Measurements from ENCODE around the gene SERPINB2. TPM values are rescaled to one million over a fixed set of nuclear protein-coding genes. Genes with fewer than 3 reads are reported as not detected.
"Not testable (repeated sequence)": the region's sequence is repeated elsewhere in the genome, so short reads cannot be mapped to it uniquely, and the experiment has no call there.

Gene SERPINB2
- total RNA-seq, 1 experiment from 2014 or later = 108 TPM

- DNase-seq (ENCODE audit: extremely low read depth, low read depth) = no peak
Observed at GRCh38 chr18:63888470-63889190, 1.1 kb downstream of the SERPINB2 start.

DNA sequence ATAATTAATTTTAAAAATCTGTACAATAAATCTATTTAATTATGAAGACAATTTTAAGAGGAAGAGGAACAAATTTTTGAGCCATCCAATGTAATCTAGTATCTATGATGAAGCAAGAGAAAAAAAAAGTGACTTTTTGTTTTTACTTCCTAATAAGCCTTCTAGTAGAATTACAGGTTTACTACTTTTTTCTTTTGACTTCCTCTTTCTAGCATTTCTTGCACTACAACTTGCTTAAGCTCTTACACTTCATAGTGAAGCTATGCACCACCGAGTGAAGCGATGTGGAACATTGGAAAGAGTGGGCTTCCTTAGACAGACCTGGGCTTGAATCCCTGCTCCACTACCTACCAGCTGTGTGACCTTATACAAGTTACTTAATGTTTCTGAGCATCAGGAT is 2.1 kb downstream of the SERPINB2 start:
- no peak for DNase-seq (ENCODE audit: extremely low read depth, low read depth)

DNA sequence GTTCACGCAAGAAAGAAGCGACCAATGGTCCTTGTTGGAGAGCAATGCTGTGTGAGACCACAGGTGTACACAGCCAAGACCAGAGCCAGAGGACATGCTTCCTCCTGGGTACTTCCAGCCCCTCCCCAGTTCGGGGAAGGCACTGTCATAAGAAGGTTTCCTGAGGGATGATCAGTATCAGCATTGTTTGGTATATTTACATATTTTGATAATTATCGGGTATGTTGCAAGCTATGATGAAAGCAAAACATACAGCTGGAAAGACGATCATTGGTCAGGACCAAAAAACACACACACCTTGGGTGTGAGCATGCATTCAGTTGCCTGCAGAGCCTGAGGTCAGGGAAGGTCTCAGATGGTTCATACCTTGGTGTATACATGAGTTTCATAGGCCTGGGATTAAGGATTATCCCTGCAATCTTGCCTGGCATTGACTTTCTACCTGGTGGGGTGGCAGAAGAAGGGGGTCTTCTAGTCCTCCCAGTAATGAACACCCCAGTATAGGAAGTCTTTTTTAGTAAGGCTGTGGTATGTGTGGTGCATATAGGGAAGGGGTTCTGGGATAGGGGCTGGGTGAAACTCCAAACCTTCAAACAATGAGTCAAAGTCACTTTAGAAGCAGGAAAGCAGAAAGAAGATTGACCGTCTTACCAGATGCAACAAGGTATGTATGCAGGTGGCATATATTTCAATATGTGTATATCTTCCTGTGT is 2.9 kb downstream of the SERPINB2 start:
- no peak for DNase-seq (ENCODE audit: extremely low read depth, low read depth)

- no peak for DNase-seq (ENCODE audit: extremely low read depth, low read depth)
Observed at GRCh38 chr18:63890950-63891304, 3.4 kb downstream of the SERPINB2 start.

DNA sequence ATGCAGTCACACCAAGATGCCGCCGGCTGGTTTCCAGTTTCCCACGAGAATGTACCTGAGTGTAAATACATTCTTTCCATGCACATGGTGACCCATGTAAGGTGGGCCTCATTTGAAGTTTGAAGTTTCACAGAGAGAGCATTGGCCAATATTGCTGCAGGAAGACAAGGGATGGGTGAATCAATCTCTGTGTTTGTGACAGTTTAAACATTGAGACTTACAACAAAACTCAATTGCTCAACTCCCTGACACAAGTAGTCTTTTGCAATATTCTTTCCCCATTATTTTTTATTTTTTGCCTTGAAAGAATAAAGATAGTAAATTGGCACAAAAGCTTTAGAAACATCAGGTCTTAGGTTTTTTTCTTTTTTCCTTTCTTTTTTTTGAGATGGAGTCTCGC is 5.1 kb downstream of the SERPINB2 start:
- no peak for DNase-seq (ENCODE audit: extremely low read depth, low read depth)

- DNase-seq (ENCODE audit: extremely low read depth, low read depth) = no peak
Observed at GRCh38 chr18:63894106-63894772, 6.7 kb downstream of the SERPINB2 start.

DNA sequence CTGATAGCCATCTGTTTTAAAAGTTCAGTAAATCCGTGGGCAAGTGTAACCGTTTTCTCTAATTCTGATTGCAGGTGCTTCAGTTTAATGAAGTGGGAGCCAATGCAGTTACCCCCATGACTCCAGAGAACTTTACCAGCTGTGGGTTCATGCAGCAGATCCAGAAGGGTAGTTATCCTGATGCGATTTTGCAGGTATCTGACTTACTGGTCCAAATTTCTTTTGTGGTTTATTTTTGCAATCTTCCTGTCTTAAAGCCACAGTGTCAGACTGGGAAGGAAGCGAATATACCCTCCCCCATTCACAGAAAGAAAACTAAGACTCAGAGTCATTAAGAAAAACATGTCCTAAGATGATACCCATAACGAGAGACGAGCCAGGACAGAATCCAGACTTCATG is 7.7 kb downstream of the SERPINB2 start:
- no peak for DNase-seq (ENCODE audit: extremely low read depth, low read depth)

GRCh38 chr18:63897072-63897471 is 9.6 kb downstream of the SERPINB2 start:
- DNase-seq (ENCODE audit: extremely low read depth, low read depth) = peak; percentile 39

- no peak for DNase-seq (ENCODE audit: extremely low read depth, low read depth)
Observed at GRCh38 chr18:63899206-63899605, 11.7 kb downstream of the SERPINB2 start.

GRCh38 chr18:63903851-63904570 is 16.5 kb downstream of the SERPINB2 start:
- no peak for DNase-seq (ENCODE audit: extremely low read depth, low read depth)

DNA sequence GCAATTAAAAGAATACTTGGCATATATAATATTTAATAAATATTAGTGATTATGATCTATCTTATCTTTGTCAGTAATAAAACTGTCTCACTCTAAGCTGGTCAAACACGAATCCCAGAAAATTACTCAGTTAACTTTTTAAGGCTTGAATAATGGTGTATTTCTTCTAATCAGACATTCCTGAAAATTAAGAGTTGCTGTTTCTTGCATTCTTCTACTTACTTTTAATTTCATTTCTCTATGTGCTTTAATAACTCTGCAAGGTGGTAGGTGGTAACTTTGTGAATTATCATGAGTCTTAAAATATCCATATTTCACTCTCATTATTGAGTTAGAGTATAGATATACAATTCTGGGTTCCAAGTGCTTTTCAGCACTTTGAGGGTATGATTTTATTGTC is 17.2 kb downstream of the SERPINB2 start:
- DNase-seq (ENCODE audit: extremely low read depth, low read depth) = no peak

GRCh38 chr18:63905361-63905760 is 17.9 kb downstream of the SERPINB2 start:
- no peak for DNase-seq (ENCODE audit: extremely low read depth, low read depth)

DNA sequence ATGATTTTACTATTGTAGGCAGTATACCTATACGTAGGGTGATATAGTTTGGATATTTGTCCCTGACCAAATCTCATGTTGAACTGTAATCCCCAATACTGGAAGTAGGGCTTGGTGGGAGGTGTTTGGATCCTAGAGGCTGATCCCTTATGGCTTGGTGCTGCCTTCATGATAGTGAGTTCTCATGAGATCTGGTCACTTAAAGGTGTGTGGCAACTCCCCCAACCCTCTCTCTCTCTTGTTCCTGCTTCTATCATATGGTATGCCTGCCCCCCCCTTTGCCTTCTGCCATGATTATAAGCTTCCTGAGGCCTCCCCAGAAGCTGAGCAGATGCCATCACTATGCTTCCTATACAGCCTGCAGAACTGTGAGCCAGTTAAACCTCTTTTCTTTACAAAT is 18.6 kb downstream of the SERPINB2 start:
- DNase-seq (ENCODE audit: extremely low read depth, low read depth) = no peak

DNA sequence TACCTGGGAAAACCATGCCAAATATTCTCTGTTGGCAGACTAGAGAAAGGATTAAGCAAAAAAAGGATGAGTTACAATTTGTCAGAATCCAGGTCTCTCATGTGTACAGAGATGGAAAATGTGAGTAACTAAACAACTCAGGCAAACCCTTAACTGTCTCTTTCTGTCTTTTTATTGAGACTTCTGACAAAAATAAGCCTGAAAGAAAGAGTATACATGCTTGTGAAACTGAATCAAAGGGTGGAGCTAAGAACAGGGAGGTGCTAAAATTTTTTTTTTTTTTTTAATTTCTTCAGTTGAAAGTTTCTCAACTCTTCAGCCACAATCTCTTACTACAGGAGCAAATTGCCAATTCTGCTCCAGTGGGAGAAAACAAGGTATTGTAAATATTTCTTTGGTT is 20.2 kb downstream of the SERPINB2 start, which contains the start of gene SERPINB10:
Gene SERPINB10, plus strand, starts transcription at position 295 of the 400 bp plus-strand sequence. CDS start 7,553 bp downstream, outside the sequence.
- DNase-seq (ENCODE audit: extremely low read depth, low read depth) = no peak

- no peak for DNase-seq (ENCODE audit: extremely low read depth, low read depth)
Observed at GRCh38 chr18:63908858-63909257, 21.4 kb downstream of the SERPINB2 start.

DNA sequence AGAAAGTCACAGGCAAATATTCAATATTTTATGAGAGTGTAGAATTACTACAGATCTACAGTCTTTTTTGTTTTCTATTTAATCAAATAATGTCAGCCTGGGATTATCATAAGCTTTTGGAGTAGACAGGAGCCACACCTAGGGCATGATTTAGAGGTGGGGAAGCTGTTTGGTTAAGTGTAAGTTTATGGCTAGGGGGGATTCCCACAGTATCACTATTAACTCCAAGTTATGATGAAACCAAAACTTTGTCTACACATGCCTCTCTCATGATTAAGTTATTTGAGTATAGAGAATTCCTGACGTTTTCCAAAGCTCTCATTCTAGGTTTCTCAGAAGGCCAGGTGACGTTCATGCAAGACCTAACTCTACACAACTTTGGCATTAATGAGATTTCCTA is 22.4 kb downstream of the SERPINB2 start:
- DNase-seq (ENCODE audit: extremely low read depth, low read depth) = no peak

DNA sequence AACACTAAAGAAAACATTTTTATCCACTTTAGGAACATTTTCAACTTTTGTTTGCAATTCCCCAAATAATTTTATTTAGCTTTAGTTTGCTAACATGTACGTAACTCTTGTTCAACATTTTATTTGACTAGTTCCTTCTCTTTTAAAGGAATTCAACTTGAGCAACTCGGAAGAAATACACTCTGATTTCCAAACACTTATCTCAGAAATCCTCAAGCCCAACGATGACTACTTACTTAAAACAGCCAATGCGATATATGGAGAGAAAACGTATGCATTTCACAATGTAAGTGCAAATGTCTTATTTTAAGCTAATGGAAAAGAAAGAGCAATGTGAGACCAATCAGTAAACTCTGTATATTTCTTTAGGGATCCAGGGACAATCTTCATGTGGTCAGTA is 30.3 kb downstream of the SERPINB2 start:
- DNase-seq (ENCODE audit: extremely low read depth, low read depth) = no peak

DNA sequence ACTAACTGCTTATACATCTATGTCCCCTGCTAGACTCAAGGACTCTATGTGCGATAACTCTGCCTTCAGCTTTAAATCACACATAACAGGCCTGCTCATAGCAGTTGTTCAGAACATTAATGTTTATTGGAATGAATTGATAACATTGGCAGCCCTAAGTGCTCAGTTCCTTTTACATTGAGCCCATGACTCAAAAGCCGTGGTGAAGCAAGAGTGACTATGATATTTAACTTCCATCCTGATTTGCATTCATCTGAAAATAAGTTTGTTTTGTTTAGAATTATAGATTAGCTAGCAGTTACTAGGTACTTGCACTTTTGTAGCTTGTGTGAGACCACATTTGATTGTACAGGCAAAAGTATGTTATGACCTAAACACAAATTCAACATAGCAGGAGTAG is 34.5 kb downstream of the SERPINB2 start:
- DNase-seq (ENCODE audit: extremely low read depth, low read depth) = no peak

DNA sequence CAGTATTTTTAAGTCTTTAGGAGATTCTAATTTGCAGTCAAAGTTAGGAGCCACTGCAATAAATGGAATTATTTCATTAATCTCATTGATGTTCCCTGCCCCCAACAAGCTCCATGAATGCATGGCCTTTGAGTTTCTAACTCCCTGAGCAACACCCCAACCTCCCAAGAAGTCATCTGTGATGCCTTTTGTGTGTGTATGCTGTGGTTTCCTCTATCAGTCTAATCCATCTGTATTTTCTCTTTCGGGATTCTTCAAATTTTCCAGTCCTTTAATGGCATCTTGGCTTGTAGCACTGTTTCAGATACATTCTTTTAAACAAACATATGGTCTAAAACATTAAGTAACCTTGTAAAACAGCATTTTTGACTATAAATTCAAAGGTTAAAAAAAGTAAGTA is 37.0 kb downstream of the SERPINB2 start:
- DNase-seq (ENCODE audit: extremely low read depth, low read depth) = no peak

DNA sequence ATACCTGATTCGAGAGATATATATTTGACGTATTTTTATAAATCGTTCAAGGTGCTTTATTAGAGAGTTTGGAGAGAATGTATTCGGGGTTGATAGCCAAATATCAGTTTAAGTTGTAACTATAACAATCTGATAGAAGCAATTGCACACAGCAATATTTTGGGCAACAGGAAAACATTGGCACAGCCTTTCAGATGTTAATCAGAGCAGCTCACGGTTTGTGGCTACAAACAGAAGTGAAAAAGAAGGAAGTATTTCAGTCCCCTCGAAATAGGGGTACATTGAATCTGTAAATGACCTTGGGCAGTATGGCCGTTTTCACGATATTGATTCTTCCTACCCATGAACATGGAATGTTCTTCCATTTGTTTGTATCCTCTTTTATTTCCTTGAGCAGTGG is 40.8 kb downstream of the SERPINB2 start:
- no peak for DNase-seq (ENCODE audit: extremely low read depth, low read depth)

DNA sequence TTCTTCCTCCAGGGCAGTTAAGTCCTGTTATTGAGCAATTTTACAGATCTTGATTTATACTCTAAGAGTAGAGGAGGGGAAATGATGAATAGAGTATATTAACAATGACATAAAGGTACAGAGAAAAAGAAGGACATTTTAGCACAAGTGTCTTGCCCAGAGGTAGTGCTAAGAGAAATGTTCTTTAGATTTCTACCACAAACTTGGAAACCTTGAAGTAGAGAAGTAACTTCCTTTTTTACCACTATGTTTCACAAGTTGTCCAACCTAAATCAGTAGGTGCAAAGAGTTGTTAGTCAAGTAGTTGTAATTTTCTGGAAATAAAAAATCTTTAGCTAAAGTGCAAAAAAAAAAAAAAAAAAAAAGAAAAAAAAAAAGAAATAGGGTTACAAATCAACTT is 41.9 kb downstream of the SERPINB2 start:
- DNase-seq (ENCODE audit: extremely low read depth, low read depth) = not testable (repeated sequence)
